Neural cell (in vitro differentiated cells): ENCODE data around the gene KMT2E. TPM values are rescaled to one million over a fixed set of nuclear protein-coding genes. Genes with fewer than 3 reads are reported as not detected.
A peak's percentile ranks its signal among the peaks of the same experiment; 100 is the strongest.

Experiments used
- H2AFZ ChIP-seq: fragments of 200-600, 300-800 bp; sonication (generic), shearing (Covaris generic); 2 replicates; pipeline ENCODE4 v1.6.0; 2014; ENCODE audit warnings: low read depth, mild to moderate bottlenecking, antibody characterized with exemption, low read length, moderate library complexity
- H3F3A ChIP-seq: fragments of 200-600 bp; shearing (Covaris generic); 2 replicates; pipeline ENCODE4 v1.6.1; 2016; ENCODE audit warnings: mild to moderate bottlenecking, moderate library complexity, mixed read lengths, antibody characterized with exemption, low read length; ENCODE audit not compliant: insufficient read depth, poor library complexity, severe bottlenecking
- H3K27ac ChIP-seq: fragments of 200-600, 300-800 bp; sonication (generic), shearing (Covaris generic); 2 replicates; pipeline ENCODE4 v1.5.1; 2014; ENCODE audit warnings: mild to moderate bottlenecking, low read length, moderate library complexity
- H3K27me3 ChIP-seq: fragments of 300-800, 200-600 bp; sonication (generic), shearing (Covaris generic); 2 replicates; pipeline ENCODE4 v1.6.0; 2014; ENCODE audit warnings: mild to moderate bottlenecking, low read depth, low read length, moderate library complexity; ENCODE audit not compliant: insufficient read depth
- H3K36me3 ChIP-seq: fragments of 300-800, 200-600 bp; sonication (generic), shearing (Covaris generic); 2 replicates; pipeline ENCODE4 v1.5.1; 2014; ENCODE audit warnings: mild to moderate bottlenecking, antibody characterized with exemption, low read length, moderate library complexity; ENCODE audit not compliant: insufficient read depth
- H3K4me2 ChIP-seq: fragments of 300-800, 200-600 bp; sonication (generic), shearing (Covaris generic); 2 replicates; pipeline ENCODE4 v1.6.0; 2014; ENCODE audit warnings: mild to moderate bottlenecking, low read length
- H3K4me3 ChIP-seq: fragments of 300-800, 200-600 bp; sonication (generic), shearing (Covaris generic); 2 replicates; pipeline ENCODE4 v1.5.1; 2014; ENCODE audit warnings: mild to moderate bottlenecking, low read length, moderate library complexity
- H3K79me2 ChIP-seq: fragments of 200-600 bp; shearing (Covaris generic); replicated peaks from 2 replicates; pipeline ENCODE4 v1.6.0; 2014; ENCODE audit warnings: mild to moderate bottlenecking, low read length, moderate library complexity; ENCODE audit not compliant: insufficient read depth
- H3K9ac ChIP-seq: fragments of 300-800, 200-600 bp; sonication (generic), shearing (Covaris generic); 2 replicates; pipeline ENCODE4 v1.6.1; 2016; ENCODE audit warnings: mild to moderate bottlenecking, low read length, mixed read lengths
- H3K9me2 ChIP-seq: fragments of 200-600 bp; shearing (Covaris generic); 2 replicates; pipeline ENCODE4 v1.6.1; 2016; ENCODE audit warnings: mild to moderate bottlenecking, low read length, mixed read lengths; ENCODE audit not compliant: insufficient read depth
- H3K9me3 ChIP-seq: fragments of 200-600, 300-800 bp; sonication (generic), shearing (Covaris generic); 2 replicates; pipeline ENCODE4 v1.6.1; 2016; ENCODE audit warnings: mild to moderate bottlenecking, mixed run types, low read length, moderate library complexity, mixed read lengths
- H4K20me1 ChIP-seq: fragments of 200-600 bp; shearing (Covaris generic); 2 replicates; pipeline ENCODE4 v1.6.1; 2016; ENCODE audit warnings: mild to moderate bottlenecking, mixed run types; ENCODE audit not compliant: insufficient read depth
- EP300 ChIP-seq: fragments of 450-650 bp; conservative IDR thresholded peaks from 2 replicates; pipeline ENCODE4 v1.6.1; 2014; ENCODE audit warnings: antibody characterized with exemption, mild to moderate bottlenecking, moderate library complexity; ENCODE audit not compliant: poor library complexity, severe bottlenecking
- MXI1 ChIP-seq: fragments of 450-650 bp; conservative IDR thresholded peaks from 2 replicates; pipeline ENCODE4 v1.6.1; 2014; ENCODE audit warnings: antibody characterized with exemption, mild to moderate bottlenecking; ENCODE audit not compliant: poor library complexity, severe bottlenecking
- POLR2AphosphoS5 ChIP-seq: IDR thresholded peaks from 2 replicates; pipeline ENCODE4 v1.6.1; 2012
- RAD21 ChIP-seq: fragments of 450-650 bp; conservative IDR thresholded peaks from 2 replicates; pipeline ENCODE4 v1.6.1; 2014; ENCODE audit warnings: antibody characterized with exemption, mild to moderate bottlenecking, moderate library complexity
- SMC3 ChIP-seq: fragments of 450-650 bp; conservative IDR thresholded peaks from 2 replicates; pipeline ENCODE4 v1.6.1; 2014; ENCODE audit warnings: antibody characterized with exemption, mild to moderate bottlenecking, moderate library complexity; ENCODE audit not compliant: poor library complexity
- TAF1 ChIP-seq: IDR thresholded peaks from 2 replicates; pipeline ENCODE4 v1.6.1; 2012; ENCODE audit warnings: low read depth
- polyA plus RNA-seq: library from polyadenylated mRNA; depleted of rRNA; stranded (reverse); fragments of >200 nt; gene quantifications from 2 replicates; pipeline ENCODE4 v1.2.3, GENCODE V29; 2014
- TF ChIP-seq, protein P1 (sequence below): fragments of 450-650 bp; IDR thresholded peaks from 2 replicates; pipeline ENCODE4 v1.5.1; 2014; ENCODE audit warnings: antibody characterized with exemption, mild to moderate bottlenecking, moderate library complexity; ENCODE audit not compliant: poor library complexity, severe bottlenecking
- TF ChIP-seq, protein P2 (sequence below): IDR thresholded peaks from 2 replicates; pipeline ENCODE4 v1.6.1; 2012; ENCODE audit warnings: borderline replicate concordance

The KMT2E gene
- polyA plus RNA-seq, 1 donor from 2014 or later, result 78.4 TPM

DNA sequence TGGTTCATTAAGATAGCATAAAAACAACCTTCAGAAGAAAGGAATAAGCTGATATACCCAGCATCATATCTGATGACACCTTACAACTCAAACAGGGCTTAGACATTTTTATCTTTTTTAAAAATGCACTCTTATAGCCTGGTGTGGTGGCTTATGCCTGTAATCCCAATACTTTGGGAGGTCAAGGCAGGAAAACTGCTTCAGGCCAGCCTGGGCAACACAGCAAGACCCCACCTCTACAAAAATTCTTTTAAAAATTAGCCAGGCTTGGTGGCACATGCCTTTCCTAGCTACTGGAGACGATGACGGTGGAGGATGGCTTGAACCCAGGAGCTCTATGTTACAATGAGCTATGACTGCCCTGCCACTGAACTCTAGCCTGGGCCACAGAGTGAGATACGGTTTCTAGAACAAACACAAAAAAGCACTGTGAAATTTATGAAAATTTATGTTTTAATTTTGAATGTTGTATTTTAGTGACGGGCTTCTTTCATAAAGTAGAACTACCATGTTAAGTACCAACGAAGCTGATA, 12.3 kb upstream of the KMT2E start:
- Histone ChIP-seq H4K20me1 (peaks cover 66% of the 10 kb centered on the region), H3K4me3 (no peak overlapping the region), H2AFZ (no peak overlapping the region), H3K27me3 (no peaks in the 10 kb centered on the region), H3K27ac (no peak overlapping the region), H3F3A (no peaks in the 10 kb centered on the region), H3K79me2 (peaks cover 97% of the 10 kb centered on the region), H3K36me3 (peaks cover 6% of the 10 kb centered on the region), H3K4me2 (no peak overlapping the region), H3K9me3 (no peaks in the 10 kb centered on the region), H3K9ac (no peak overlapping the region), H3K9me2 (no peaks in the 10 kb centered on the region)
- TF ChIP-seq TAF1 (no peak), EP300 (no peak)
- TF ChIP-seq, protein P1, sequence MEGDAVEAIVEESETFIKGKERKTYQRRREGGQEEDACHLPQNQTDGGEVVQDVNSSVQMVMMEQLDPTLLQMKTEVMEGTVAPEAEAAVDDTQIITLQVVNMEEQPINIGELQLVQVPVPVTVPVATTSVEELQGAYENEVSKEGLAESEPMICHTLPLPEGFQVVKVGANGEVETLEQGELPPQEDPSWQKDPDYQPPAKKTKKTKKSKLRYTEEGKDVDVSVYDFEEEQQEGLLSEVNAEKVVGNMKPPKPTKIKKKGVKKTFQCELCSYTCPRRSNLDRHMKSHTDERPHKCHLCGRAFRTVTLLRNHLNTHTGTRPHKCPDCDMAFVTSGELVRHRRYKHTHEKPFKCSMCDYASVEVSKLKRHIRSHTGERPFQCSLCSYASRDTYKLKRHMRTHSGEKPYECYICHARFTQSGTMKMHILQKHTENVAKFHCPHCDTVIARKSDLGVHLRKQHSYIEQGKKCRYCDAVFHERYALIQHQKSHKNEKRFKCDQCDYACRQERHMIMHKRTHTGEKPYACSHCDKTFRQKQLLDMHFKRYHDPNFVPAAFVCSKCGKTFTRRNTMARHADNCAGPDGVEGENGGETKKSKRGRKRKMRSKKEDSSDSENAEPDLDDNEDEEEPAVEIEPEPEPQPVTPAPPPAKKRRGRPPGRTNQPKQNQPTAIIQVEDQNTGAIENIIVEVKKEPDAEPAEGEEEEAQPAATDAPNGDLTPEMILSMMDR, result no peak

DNA sequence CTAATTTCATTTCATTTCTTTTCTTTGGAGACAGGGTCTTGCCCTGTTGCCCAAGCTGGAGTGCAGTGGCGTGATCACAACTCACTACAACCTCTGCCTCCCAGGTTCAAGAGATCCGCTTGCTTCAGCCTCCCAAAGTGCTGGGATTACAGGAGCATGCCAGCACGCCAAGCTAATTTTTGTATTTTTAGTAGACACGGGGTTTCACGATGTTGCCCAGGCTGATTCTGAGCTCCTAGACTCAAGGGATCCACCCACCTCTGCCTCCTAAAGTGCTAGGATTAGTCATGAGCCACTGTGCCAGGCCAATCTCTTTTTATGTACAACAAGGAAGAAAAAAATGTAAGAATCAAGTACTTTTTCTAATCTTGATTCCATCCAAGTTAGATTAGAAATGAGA, 10.7 kb upstream of the KMT2E start:
- Histone ChIP-seq H3K9ac (no peak overlapping the region), H3K36me3 (peaks cover 6% of the 10 kb centered on the region), H4K20me1 (peaks cover 74% of the 10 kb centered on the region), H3K9me2 (no peaks in the 10 kb centered on the region), H2AFZ (no peak overlapping the region), H3K4me2 (no peak overlapping the region), H3K79me2 (peaks cover 99% of the 10 kb centered on the region), H3F3A (no peaks in the 10 kb centered on the region), H3K27ac (no peak overlapping the region), H3K27me3 (no peaks in the 10 kb centered on the region), H3K9me3 (no peaks in the 10 kb centered on the region), H3K4me3 (peak overlapping the region; percentile 12)
- TF ChIP-seq, protein P2, sequence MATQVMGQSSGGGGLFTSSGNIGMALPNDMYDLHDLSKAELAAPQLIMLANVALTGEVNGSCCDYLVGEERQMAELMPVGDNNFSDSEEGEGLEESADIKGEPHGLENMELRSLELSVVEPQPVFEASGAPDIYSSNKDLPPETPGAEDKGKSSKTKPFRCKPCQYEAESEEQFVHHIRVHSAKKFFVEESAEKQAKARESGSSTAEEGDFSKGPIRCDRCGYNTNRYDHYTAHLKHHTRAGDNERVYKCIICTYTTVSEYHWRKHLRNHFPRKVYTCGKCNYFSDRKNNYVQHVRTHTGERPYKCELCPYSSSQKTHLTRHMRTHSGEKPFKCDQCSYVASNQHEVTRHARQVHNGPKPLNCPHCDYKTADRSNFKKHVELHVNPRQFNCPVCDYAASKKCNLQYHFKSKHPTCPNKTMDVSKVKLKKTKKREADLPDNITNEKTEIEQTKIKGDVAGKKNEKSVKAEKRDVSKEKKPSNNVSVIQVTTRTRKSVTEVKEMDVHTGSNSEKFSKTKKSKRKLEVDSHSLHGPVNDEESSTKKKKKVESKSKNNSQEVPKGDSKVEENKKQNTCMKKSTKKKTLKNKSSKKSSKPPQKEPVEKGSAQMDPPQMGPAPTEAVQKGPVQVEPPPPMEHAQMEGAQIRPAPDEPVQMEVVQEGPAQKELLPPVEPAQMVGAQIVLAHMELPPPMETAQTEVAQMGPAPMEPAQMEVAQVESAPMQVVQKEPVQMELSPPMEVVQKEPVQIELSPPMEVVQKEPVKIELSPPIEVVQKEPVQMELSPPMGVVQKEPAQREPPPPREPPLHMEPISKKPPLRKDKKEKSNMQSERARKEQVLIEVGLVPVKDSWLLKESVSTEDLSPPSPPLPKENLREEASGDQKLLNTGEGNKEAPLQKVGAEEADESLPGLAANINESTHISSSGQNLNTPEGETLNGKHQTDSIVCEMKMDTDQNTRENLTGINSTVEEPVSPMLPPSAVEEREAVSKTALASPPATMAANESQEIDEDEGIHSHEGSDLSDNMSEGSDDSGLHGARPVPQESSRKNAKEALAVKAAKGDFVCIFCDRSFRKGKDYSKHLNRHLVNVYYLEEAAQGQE, result no peak
- TF ChIP-seq EP300, result no peak
- TF ChIP-seq SMC3, result no peak
- no peak for TF ChIP-seq MXI1
- no peak for TF ChIP-seq RAD21
- TF ChIP-seq POLR2AphosphoS5, result no peak
- no peak for TF ChIP-seq TAF1
- TF ChIP-seq, protein P1, result no peak
